HTR-8/SVneo (cell line): Measurements from ENCODE around the gene DRC7.

Experiments used
- DNase-seq: peaks from one replicate; pipeline ENCODE4 v3.0.0; 2011; ENCODE audit warnings: low spot score, mixed read lengths; ENCODE audit not compliant: insufficient read length
- FAIRE-seq: peaks from 2 replicates; lab custom pipeline; 2011; peaks lifted over from hg19 to GRCh38; lab: Jason Lieb, UNC

DRC7 gene

DNA sequence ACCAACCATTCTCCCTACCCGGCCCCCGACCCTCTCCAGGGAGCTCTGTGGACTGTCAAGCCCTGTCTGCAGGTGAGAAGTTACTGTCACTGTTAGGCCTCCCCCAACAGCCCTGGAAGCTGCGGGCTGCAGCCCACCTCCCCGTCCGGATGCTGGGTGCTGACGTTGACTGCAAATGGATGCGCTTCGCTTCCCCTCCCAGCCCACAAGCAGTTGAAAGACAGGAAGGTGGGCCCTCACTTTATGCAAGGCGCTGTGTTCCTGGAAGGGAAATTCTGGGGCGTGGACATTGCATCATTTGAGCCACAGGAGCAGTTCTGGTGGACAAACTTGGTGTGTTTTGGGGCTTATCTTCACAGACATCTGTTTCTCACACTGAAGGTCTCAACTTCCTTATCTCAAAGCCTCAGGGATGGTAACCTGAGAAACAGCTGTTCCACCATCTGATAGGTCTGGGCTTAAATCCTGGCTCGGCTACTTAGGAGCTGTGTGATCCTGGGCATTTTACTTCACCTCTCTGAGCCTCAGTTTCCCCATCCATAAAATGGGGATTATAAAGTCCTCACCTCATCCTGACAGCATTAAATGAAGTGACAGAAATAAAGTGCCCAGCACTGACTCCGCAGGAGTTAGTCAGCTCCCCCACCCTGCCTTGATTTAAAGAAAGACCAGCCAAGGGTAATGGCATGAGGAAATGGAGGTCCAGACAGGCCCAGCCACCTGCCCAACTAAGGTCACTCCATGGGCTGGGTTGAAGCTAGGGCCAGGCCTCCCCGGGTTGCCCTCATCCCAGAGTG is 4.6 kb upstream of the DRC7 start:
- FAIRE-seq = no peak
- DNase-seq = no peak

DNA sequence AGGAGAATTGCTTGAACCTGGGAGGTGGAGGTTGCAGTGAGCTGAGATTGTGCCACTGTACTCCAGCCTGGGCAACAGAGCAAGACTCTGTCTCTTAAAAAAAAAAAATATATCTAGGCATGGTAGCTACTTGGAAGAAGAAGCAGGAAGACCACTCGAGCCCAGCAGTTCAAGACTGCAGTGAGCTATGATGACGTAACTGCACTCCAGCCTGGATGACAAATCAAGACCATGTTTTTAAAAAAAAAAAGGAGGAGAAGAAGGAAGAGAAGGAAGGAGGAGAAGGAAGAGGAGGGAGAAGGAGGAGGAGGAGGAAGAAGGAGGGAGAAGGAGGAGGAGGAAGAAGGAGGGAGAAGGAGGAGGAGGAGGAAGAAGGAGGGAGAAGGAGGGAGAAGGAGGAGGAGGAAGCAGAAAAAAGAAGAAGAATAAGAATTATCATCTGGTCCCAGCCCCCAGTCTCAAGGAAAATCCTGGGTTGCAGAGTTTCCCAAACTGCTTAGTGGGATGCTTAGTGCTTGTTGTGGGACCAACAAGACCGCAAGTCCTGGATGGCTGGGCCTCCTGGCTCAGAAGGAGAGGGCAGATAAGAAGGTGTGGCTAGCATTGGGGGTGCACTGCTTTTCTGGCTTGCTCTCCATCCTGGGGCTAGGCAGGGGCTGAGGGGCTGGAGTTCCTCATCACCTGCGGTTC is 3.7 kb upstream of the DRC7 start:
- FAIRE-seq = no peak
- no peak for DNase-seq

DNA sequence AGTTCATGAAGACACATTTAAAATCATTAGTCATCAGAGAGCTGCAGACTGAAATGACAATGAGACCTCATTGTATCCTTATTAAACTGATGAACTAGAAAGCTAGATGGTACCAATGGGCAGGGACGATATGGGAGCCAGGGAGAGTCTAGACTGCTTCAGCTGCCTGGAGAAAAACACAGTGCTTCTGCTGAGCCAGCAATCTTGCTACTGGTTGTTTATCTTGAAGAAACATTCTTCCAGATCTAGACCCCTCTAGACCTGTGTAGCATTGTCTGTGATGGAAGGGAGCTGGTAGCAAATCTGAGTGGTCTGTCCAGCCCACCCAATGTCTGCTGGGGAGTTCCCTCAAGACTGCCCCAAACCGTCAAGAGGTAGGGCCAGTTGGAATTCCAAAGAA is 2.0 kb upstream of the DRC7 start:
- DNase-seq = no peak

DNA sequence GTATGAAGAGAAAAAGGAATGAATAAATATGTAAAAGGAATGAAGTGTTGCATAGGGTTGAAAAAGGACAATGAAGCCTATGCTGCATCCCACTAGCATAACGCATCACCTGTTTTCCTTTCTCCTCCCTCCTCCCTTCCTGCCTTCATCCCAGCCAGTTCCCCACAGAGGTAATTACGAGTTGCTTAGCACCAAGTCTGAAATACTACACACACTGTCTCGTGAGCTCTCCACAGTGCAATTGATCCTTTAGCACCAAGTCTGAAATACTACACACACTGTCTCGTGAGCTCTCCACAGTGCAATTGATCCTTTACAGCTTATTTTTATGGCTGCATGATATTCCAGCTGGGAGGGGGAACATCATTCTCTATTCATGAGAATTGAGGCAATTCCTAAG is 1.1 kb upstream of the DRC7 start:
- DNase-seq (no peak), FAIRE-seq (peak; percentile 58)

More for the DNA sequence above, 2.0 kb upstream of the DRC7 start:
- no peak for FAIRE-seq

DNA sequence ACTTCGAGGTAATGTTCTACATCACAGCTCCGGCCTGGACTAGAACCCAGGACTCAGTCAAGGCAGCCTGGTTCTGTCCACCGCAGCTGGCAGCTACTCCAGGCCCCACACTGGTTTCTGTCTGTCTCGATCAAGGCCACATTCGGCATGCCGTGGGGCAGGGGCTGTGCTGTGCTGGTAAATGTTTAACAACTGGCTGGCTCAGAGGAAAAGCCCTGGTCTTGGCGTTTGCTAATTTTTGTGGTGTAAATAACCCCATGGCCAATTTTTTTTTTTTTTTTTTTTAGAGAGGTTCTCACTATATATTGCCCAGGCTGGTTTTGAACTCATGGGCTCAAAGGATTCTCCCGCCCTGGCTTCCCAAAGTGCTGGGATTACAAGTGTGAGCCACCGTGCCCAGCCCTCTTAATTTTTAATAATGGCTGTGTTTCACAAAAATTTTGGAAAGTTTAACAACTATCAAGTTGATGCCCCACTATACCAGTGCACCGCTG is 328 bp upstream of the DRC7 start:
- FAIRE-seq (no peak), DNase-seq (no peak)

DNA sequence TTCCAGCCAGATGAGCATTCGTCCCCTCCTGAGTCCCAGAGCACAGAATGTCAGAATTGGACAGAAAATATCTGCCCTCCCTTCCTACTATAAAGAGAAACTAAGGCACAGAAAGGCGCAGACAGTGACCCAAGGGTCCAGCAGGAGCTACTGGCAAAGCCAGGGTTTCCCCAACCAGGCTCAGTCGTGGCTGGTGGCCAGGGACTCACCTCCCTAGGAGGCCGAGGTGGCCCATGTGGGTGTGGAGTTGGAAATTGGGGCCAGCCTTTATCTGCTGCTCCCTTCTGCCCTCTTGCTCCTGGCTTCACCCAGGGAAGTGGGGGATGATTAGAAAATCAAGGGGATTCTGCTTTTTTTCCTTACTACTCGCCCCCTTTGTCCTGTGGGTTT is 1.1 kb downstream of the DRC7 start:
- DNase-seq = no peak
- no peak for FAIRE-seq

DNA sequence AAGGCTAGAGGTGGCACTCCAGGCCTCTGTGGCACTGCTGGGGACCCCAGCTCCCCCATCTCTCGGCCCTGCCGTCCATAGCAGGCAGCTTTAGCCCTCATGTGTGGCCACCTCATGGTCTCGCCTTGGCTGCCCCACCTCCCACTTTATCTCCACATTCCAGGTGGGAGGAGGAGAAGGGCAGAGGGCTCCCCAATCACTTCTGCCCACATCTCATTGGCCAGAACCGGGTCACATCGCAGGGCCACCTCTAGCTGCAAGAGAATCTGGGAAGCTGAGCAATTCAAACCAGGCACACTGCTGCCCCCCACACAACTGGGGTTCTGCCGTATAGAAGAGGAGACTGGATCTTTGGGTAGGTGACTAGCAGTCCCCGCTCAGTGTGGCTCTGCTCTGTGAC is 1.6 kb downstream of the DRC7 start:
- no peak for FAIRE-seq
- no peak for DNase-seq

DNA sequence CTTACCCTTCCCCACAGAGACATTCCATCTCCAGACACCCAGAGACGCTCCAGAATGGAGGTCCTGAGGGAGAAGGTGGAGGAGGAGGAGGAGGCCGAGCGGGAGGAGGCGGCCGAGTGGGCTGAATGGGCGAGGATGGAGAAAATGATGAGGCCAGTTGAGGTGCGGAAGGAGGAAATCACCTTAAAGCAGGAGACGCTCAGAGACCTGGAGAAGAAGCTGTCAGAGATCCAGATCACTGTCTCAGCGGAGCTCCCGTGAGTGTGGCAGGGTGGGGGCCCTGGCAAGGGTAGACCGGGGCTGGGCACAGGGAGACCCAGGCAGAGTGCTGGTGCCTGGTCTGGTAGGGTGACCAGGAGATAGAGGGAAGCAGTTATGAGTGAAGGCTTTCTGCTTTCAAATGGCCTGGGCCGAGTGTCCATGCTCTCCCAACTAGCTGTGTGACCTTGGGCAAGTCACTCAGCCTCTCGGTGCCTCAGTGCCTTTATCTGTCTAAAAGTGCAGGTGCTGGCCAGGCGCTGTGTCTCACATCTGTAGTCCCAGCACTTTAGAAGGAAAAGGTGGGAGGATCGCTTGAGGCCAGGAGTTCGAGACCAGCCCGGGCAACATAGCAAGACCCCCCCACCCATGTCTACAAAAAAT is 3.4 kb downstream of the DRC7 start:
- DNase-seq = no peak
- no peak for FAIRE-seq

DNA sequence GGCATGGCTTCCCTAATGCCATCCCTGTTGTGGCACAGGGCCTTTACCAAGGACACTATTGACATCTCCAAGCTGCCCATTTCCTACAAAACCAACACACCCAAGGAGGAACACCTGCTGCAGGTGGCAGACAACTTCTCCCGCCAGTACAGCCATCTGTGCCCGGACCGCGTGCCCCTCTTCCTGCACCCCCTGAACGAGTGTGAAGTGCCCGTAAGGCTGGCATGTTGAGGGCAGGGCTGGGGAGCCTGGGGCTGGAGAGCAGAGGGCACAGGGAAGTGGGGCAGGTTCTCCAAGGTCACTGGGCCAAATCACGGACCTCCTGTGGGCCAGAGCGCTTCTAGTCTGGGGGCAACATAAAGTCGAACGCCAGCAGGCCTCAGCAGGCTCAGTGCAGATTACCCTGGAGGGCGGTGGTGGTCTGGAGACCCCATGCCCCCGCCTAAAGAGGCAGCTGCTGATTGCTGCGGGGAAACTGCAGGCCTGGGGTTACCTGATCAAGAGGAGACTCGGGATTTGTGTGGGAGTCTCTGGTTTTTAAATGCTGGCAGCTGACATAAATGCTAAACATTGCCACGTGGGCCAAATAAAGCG is 4.3 kb downstream of the DRC7 start:
- DNase-seq (no peak), FAIRE-seq (no peak)

DNA sequence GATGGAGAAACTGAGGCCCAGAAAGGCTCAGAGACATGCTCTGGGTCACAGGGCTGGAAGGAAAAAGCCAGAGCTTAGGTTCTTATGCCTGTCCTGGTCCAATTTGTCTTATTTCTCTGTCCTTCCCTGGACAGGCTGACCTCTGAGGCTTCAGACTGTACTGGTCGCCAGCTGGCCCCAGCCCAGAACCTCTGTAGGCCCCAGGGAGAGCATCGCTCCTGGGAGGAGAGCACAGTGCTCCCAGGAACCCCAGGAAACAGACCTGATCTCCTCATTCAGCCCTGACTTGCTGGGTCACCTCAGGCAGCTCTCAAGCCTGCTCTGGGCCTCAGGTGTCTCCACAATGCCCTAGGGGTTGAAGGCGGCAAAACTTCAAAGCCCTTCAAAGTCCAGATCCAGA is 4.9 kb downstream of the DRC7 start:
- DNase-seq = no peak
- no peak for FAIRE-seq

DNA sequence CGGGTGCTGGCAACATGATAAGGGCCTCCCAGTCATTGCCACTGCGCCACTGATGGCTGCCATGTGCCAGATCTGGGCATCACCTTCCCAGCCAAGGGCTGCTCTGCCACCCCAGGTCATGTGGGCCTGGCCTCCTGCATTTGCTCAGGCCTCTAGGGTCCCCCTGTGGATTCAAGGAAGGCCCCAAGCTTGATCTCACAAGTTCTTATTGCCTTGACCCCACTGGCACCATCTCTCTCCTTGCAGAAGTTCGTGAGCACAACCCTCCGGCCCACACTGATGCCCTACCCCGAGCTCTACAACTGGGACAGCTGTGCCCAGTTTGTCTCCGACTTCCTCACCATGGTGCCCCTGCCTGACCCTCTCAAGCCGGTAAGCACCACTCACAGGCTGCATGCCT is 5.3 kb downstream of the DRC7 start:
- FAIRE-seq (no peak), DNase-seq (no peak)

DNA sequence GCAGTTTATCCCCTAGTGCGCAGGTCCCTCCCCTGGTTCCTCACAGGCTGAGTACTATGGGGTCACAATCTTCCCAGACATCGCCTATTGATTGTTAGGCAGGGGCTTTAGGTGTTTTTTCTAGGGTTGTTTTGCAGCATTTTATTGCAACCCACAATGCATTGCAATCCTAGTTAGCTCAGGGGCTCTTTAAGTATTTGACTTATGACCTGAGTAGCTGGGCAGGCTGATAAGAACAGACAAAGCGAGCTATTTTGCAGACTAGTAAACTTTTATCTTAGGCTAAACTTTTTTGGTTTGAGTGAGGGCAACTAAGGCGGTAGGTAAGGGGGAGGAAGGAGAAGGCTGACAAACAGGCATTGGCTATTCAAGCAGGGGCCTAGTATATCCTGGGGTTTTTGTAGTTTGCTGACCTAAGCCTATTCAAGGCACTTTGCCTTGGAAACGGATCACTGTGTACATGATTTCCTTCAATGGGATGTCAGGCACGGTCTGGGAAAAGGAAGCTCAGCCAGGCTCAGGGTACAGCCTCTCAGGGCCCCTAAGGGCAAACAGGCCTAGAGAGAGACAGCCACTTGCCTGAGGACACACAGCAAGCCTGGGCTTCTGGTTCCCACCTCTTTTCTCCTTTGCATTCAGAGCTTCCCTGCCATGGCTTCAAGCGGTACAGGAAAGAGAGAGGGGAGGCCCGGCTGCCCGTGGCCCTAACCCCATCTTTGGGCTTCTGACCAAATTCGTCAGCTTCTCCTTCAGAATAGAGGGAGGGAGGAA is 6.4 kb downstream of the DRC7 start:
- no peak for FAIRE-seq
- no peak for DNase-seq

DNA sequence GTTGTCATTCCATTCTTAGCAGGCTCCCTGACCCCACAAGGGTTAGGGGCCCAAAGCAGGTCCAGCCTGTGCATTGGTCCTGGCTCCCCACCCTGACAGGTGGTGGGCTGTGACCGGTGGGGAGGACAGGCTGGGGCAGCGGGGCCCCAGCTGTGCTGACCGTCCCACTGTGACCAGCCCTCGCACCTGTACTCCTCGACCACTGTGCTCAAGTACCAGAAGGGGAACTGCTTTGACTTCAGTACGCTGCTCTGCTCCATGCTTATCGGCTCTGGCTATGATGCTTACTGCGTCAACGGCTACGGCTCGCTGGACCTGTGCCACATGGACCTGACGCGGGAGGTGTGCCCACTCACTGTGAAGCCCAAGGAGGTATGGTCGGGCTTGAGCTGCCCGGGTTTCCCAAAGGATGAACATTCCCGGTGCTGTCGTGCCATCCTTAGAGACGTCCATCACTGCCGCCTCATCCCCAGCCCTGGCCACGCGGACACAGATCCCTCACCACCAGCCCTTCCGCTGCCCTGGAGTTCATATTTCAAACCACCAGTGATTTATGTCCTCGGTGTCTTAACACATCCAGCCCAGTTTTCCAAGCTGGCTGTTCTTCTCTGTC is 7.3 kb downstream of the DRC7 start:
- DNase-seq (no peak), FAIRE-seq (peak; percentile 52)

DNA sequence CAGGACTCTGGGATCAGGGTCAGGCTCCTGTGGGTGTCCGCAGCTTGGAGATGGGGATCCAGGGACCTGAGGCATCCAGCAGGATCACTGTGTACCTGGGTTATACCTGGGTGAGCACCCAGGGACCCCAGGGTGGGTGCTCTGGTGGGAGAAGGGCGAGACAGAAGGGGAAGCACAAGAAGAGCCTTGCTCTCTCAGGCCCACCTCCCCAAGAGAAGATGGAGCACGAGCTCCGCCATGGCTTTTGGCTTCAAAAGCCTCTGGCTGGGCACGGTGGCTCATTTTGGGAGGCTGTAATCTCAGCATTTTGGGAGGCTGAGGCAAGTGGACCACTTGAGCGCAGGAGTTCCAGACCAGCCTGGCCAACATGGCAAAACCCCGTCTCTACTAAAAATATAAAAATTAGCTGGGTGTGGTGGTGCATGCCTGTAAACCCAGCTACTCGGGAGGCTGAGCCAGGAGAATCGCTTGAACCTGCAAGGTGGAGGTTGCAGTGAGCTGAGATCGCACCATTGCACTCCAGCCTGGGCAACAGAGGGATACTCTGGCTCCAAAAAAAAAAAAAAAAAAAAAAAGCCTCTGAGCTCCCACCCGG is 8.9 kb downstream of the DRC7 start:
- FAIRE-seq = no peak
- no peak for DNase-seq

DNA sequence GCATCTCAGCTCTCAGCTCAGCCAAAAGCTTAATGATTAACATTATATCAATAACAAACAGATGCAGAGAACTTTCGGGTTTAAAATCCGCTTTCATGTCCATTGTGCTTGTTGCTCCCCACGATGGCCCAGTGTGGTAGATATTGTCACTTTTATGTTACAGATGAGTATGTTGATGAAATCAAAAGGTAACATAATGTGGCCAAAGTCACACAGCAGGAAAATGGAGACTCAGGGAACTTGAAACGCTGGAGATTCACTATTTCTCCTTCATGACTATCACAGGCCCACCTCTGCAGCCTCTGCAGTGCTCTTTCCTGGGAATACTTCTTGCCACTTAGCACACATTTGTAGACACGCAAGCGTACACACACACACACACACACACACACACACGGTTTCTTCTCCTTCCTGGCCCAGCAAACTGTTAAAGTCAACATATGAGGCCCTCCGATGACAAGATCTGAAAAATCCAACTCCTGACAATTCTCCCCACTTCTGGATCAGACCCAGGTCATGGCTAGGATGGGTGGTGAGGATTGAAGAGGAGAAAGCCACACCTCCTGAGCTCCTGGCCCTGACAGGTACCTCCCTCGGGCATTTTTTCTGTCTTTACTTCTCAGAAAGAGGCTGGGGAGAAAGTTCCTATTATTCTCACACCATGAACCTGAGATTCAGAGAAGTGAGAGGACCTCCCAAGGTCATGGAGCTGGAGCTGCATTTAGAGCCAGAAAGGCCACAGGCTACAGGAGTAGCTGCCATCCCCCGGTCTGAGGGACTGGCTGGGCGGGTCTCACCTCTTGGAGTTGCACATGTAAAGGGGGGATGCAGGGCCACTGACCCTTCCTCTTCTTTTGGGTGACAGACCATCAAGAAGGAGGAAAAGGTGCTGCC is 9.7 kb downstream of the DRC7 start:
- FAIRE-seq = no peak
- no peak for DNase-seq

DNA sequence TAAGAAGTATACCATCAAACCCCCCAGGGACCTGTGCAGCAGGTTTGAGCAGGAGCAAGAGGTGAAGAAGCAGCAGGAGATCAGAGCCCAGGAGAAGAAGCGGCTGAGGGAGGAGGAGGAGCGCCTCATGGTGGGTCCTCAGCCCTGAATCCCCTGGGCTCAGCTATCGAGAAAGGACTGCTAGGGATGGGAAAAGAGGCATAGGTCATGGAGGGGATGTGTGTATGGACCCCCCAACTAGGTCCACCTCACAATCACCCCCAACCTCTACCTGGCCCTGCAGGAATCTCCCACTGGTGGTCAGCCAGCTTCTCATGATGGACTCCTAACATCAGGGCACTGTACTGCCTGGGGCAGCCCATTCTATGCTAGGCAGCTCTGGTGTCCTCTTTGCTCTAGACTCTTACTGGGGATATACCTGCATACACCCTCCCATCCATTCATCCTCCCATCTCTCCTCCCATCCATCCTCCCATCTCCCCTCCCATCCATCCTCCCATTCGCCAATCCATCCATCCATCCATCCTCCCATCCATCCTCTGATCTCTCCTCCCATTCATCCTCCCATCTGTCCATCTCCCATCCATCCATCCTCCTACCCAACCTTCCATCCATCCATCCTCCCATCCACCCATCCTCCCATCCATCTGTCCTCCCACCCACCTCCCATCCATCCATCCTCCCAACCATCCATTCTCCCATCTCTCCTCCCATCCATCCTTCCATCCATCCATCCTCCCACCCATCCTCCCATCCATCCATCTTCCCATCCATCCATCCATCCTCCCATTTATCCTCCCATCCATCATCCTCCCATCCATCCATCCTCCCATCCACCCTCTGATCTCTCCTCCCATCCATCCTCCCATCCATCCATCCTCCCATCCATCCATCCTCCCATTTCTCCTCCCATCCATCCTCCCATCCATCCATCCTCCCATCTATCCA is 10.6 kb downstream of the DRC7 start:
- FAIRE-seq (peak; percentile 82), DNase-seq (no peak)

DNA sequence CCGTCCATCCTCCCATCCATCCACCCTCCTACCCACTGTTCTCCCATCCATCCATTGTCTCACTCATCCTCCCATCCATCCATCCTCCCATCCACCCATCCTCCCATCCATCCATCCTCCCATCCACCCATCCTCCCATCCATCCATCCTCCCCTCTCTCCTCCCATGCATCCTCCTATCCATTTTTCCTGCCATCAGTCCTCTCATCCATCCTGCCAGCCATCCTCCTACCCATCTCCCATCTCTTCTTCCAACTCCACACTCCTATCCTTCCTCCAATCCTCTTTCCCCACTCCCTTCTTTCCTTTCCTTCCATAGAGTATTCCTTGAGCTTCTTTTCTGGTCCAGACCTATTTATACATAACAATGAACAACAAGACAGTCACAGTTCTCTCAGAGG is 12.1 kb downstream of the DRC7 start:
- DNase-seq = no peak
- peak; percentile 42 for FAIRE-seq
